Lower leg skin (tissue), 3 donors: ENCODE results near the gene XBP1.

Experiments
- POLR2A ChIP-seq, 2 donors: fragments of 450-650 bp; IDR thresholded peaks; one replicate each; pipeline ENCODE4 v1.6.1; 2016 to 2017; ENCODE audit warnings: antibody characterized with exemption in 2 of 2, mild to moderate bottlenecking in 1 of 2, moderate library complexity in 1 of 2
- TF ChIP-seq, protein P1 (sequence below), 3 donors: fragments of 450-650 bp; IDR thresholded peaks; one replicate each; pipeline ENCODE4 v1.5.1; 2016; ENCODE audit warnings: antibody characterized with exemption in 3 of 3, mild to moderate bottlenecking in 3 of 3, moderate library complexity in 2 of 3

DNA sequence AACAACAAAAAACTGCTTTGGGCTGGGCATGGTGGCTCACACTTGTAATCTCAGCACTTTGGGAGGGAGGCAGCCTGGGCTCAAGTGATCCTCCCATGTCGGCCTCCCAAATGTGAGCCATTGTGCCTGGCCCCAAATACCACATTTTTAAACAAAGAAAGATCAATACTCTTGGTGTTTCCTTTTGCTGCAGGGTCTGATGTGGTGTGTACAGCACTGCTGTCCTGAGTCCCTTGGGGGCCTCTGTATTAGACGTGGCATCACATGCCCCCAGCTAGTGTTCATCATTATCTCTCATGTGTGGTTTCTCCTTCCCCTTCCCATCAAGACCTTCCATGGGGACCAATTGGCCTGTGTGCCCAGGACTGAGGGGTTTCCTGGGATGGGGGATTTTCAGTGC, 20.5 kb upstream of the XBP1 start:
- TF ChIP-seq, protein P1, sequence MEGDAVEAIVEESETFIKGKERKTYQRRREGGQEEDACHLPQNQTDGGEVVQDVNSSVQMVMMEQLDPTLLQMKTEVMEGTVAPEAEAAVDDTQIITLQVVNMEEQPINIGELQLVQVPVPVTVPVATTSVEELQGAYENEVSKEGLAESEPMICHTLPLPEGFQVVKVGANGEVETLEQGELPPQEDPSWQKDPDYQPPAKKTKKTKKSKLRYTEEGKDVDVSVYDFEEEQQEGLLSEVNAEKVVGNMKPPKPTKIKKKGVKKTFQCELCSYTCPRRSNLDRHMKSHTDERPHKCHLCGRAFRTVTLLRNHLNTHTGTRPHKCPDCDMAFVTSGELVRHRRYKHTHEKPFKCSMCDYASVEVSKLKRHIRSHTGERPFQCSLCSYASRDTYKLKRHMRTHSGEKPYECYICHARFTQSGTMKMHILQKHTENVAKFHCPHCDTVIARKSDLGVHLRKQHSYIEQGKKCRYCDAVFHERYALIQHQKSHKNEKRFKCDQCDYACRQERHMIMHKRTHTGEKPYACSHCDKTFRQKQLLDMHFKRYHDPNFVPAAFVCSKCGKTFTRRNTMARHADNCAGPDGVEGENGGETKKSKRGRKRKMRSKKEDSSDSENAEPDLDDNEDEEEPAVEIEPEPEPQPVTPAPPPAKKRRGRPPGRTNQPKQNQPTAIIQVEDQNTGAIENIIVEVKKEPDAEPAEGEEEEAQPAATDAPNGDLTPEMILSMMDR (IDR thresholded peaks at IDR 0.05): no peak
- no peak for TF ChIP-seq POLR2A (IDR thresholded peaks at IDR 0.05)
